Endothelial cell of umbilical vein (primary cell): ENCODE data around the gene LTBP2. TPM values are rescaled to one million over a fixed set of nuclear protein-coding genes. Genes with fewer than 3 reads are reported as not detected.
A peak's percentile ranks its signal among the peaks of the same experiment; 100 is the strongest.

Experiments used
- BruUV-seq: library from RNA; stranded (reverse); fragments of 400-500 nt; replicated peaks from 2 replicates; lab custom pipeline; 2021; lab: Mats Ljungman, UMichigan
- CTCF ChIA-PET: fragments of 300-600, 350-600 bp; sonication (Branson Sonifier 250); formaldehyde crosslinking; loops from one replicate; lab custom pipeline; 2021; ENCODE audit warnings: antibody characterized with exemption, inconsistent platforms; lab: Charles Lee
- POLR2A ChIA-PET: fragments of 300-600, 350-600 bp; sonication (Branson Sonifier 250); formaldehyde crosslinking; loops from one replicate; lab custom pipeline; 2021; ENCODE audit warnings: antibody characterized with exemption, inconsistent platforms; lab: Charles Lee
- DNase-seq: peaks from one replicate; pipeline ENCODE4 v3.0.0-alpha.2; 2011; ENCODE audit warnings: low read depth, low spot score
- FAIRE-seq: peaks from 2 replicates; lab custom pipeline; 2011; peaks lifted over from hg19 to GRCh38; lab: Jason Lieb, UNC
- H2AFZ ChIP-seq: 2 replicates; pipeline ENCODE4 v1.6.0; 2012; ENCODE audit warnings: low read depth, low read length, control low read depth, inconsistent platforms
- H3K27ac ChIP-seq: 2 replicates; pipeline ENCODE4 v1.5.1; 2011; ENCODE audit warnings: low read depth, mild to moderate bottlenecking, control low read depth, low read length, moderate library complexity; ENCODE audit not compliant: insufficient read depth
- H3K27me3 ChIP-seq, 2 experiments: 2 replicates each; pipeline versions ENCODE4 v1.6.0 to v1.6.1; 2011; ENCODE audit warnings: low read length in 2 of 2, mixed read lengths in 1 of 2; ENCODE audit not compliant: control insufficient read depth in 2 of 2, insufficient read depth in 2 of 2
- H3K36me3 ChIP-seq, 2 experiments: 2 replicates in 1 of 2; 3 replicates in 1 of 2; pipeline ENCODE4 v1.5.1; 2011; ENCODE audit warnings: low read length in 2 of 2, mild to moderate bottlenecking in 1 of 2, moderate library complexity in 1 of 2; ENCODE audit not compliant: control insufficient read depth in 2 of 2, insufficient read depth in 2 of 2; ENCODE audit errors: extremely low read depth in 1 of 2
- H3K4me1 ChIP-seq: 3 replicates; pipeline ENCODE4 v1.5.1; 2011; ENCODE audit warnings: mild to moderate bottlenecking, low read length; ENCODE audit not compliant: control insufficient read depth, insufficient read depth; ENCODE audit errors: extremely low read depth
- H3K4me2 ChIP-seq: 2 replicates; pipeline ENCODE4 v1.6.1; 2011; ENCODE audit warnings: low read length, control low read depth, mixed read lengths; ENCODE audit not compliant: insufficient read depth
- H3K4me3 ChIP-seq, 3 experiments: fragments of 200-600 bp in 1 of 3; sonication (generic), shearing (Covaris generic) in 1 of 3; replicated peaks in 1 of 3; 2 replicates each; pipeline ENCODE4 v1.5.1; 2011 to 2016; ENCODE audit warnings: control low read depth in 3 of 3, low read length in 3 of 3, mild to moderate bottlenecking in 2 of 3, inconsistent platforms in 1 of 3, low read depth in 1 of 3, moderate library complexity in 1 of 3; ENCODE audit not compliant: insufficient read depth in 1 of 3
- H3K79me2 ChIP-seq: 2 replicates; pipeline ENCODE4 v1.6.0; 2012; ENCODE audit warnings: low read length, inconsistent platforms; ENCODE audit not compliant: control insufficient read depth, insufficient read depth
- H3K9ac ChIP-seq: replicated peaks from 2 replicates; pipeline ENCODE3; 2011; ENCODE audit warnings: low read length, control low read depth; ENCODE audit not compliant: insufficient read depth; ENCODE audit errors: extremely low read depth
- H3K9me1 ChIP-seq: replicated peaks from 3 replicates; pipeline ENCODE4 v1.6.0; 2011; ENCODE audit warnings: mild to moderate bottlenecking, low read length; ENCODE audit not compliant: control insufficient read depth, insufficient read depth; ENCODE audit errors: extremely low read depth
- H3K9me3 ChIP-seq: replicated peaks from 2 replicates; pipeline ENCODE4 v1.5.1; 2012; ENCODE audit warnings: low read length, inconsistent platforms; ENCODE audit not compliant: control insufficient read depth, insufficient read depth
- H4K20me1 ChIP-seq: replicated peaks from 2 replicates; pipeline ENCODE3; 2011; ENCODE audit warnings: mild to moderate bottlenecking, low read length; ENCODE audit not compliant: control insufficient read depth, insufficient read depth; ENCODE audit errors: extremely low read depth
- CTCF ChIP-seq, 2 donors: IDR thresholded peaks; 1 replicate in 1 of 2; 2 replicates in 1 of 2; pipeline ENCODE4 v1.5.1; 2011; ENCODE audit warnings: low read length in 2 of 2, mild to moderate bottlenecking in 2 of 2, moderate library complexity in 2 of 2, control low read depth in 1 of 2, inconsistent platforms in 1 of 2, low read depth in 1 of 2; ENCODE audit not compliant: insufficient read depth in 1 of 2; ENCODE audit errors: extremely low read depth in 1 of 2
- EZH2 ChIP-seq: IDR thresholded peaks from 2 replicates; pipeline ENCODE4 v1.6.1; 2012; ENCODE audit warnings: borderline replicate concordance, low read depth, mild to moderate bottlenecking, moderate library complexity, low read length, inconsistent platforms; ENCODE audit not compliant: severe bottlenecking
- FOS ChIP-seq: IDR thresholded peaks from 2 replicates; pipeline ENCODE4 v1.6.1; 2011; ENCODE audit warnings: mild to moderate bottlenecking, low read length, moderate library complexity, borderline replicate concordance; ENCODE audit not compliant: insufficient read depth
- GATA2 ChIP-seq: IDR thresholded peaks from 2 replicates; pipeline ENCODE4 v1.7.0; 2011; ENCODE audit warnings: low read depth, mild to moderate bottlenecking, moderate library complexity, mixed read lengths, low read length; ENCODE audit not compliant: insufficient read length, insufficient read depth
- JUN ChIP-seq: IDR thresholded peaks from 2 replicates; pipeline ENCODE4 v1.6.1; 2011; ENCODE audit warnings: borderline replicate concordance, low read depth; ENCODE audit not compliant: insufficient read length, insufficient read depth
- MAX ChIP-seq: IDR thresholded peaks from 2 replicates; pipeline ENCODE4 v1.6.1; 2011; ENCODE audit not compliant: insufficient read depth, insufficient read length
- MYC ChIP-seq: IDR thresholded peaks from one replicate; pipeline ENCODE4 v1.6.1; 2011; ENCODE audit warnings: mild to moderate bottlenecking, low read depth, low read length
- POLR2A ChIP-seq: IDR thresholded peaks from 2 replicates; pipeline ENCODE4 v1.6.1; 2012; ENCODE audit warnings: low read depth, mild to moderate bottlenecking, control low read depth, low read length
- POLR2AphosphoS5 ChIP-seq: IDR thresholded peaks from 2 replicates; pipeline ENCODE4 v1.6.1; 2012; ENCODE audit warnings: low read depth, mild to moderate bottlenecking, control low read depth, low read length, moderate library complexity; ENCODE audit not compliant: insufficient read depth
- dilution Hi-C: fragments of 300-500 bp; cut with MboI; formaldehyde crosslinking; loops from one replicate; pipeline ENCODE4 v1.15.0; 2019; ENCODE audit warnings: low sequenced_read_pairs; ENCODE audit not compliant: extremely low pct_ligation_motif_present
- intact Hi-C: fragments of 100-400 bp; cut with micrococcal nuclease; formaldehyde crosslinking; loops from one replicate; pipeline ENCODE4 v1.10.0; 2022
- polyA plus RNA-seq, 4 experiments: library from polyadenylated mRNA; depleted of rRNA in 3 of 4; stranded (reverse) in 3 of 4; unstranded in 1 of 4; fragments of >200 nt; gene quantifications; 2 replicates each; pipeline versions ENCODE4 v1.2.1 to v1.2.3, GENCODE V29; 2011 to 2012; ENCODE audit warnings: missing spikeins in 1 of 4
- total RNA-seq: library from RNA; stranded (reverse); gene quantifications from 2 replicates; pipeline ENCODE4 v1.2.3, GENCODE V29; 2021

The LTBP2 gene
- total and polyA plus RNA-seq, 2 donors (not counting 3 experiments of a cell fraction or from before 2014, with no cell fraction given) = 209 to 268 TPM

GRCh38 chr14:74610199-74610865, 1.7 kb downstream of the LTBP2 start:
- dilution Hi-C loops (no loop called here), intact Hi-C loops (no loop called here)
- no TSS peak for BruUV-seq
- FAIRE-seq = no peak
- peak overlapping the region; percentile 79 for H3K9ac ChIP-seq
- no peaks in the 10 kb centered on the region for H3K9me1 ChIP-seq
- H3K4me2 ChIP-seq = peak overlapping the region; percentile 76
- no peaks in the 10 kb centered on the region for H3K27me3 ChIP-seq
- no peaks in the 10 kb centered on the region for H4K20me1 ChIP-seq
- peak overlapping the region; percentile 52 for H3K27ac ChIP-seq
- peak overlapping the region; percentile 81 to 88 (median 88) for H3K4me3 ChIP-seq
- TF ChIP-seq POLR2AphosphoS5 (peak; percentile 41), MYC (no peak), POLR2A (peak; percentile 45)
- no peaks in the 10 kb centered on the region for H3K9me3 ChIP-seq
- peak; percentile 30 for DNase-seq
- H2AFZ ChIP-seq = no peak overlapping the region
- POLR2A ChIA-PET = no interaction called here
- CTCF ChIA-PET = interaction anchor here (1.1 to 6.2 kb wide), 21 partner anchors 11 to 296 kb away, joined by 3 to 202 read pairs (median 10); partner anchors contain the start of genes ISCA2, NPC2 and YLPM1
- peaks cover 84% of the 10 kb centered on the region for H3K79me2 ChIP-seq
- H3K4me1 ChIP-seq = peaks cover 45% of the 10 kb centered on the region
- no peaks in the 10 kb centered on the region for H3K36me3 ChIP-seq

GRCh38 chr14:74609721-74610120, 2.3 kb downstream of the LTBP2 start:
- no peaks in the 10 kb centered on the region for H4K20me1 ChIP-seq
- H3K27me3 ChIP-seq = no peaks in the 10 kb centered on the region
- ChIA-PET POLR2A (no interaction called here), CTCF (interaction anchor here (1.0 to 6.2 kb wide), 36 partner anchors 12 to 296 kb away, joined by 3 to 202 read pairs (median 6); partner anchors contain the start of gene YLPM1)
- peaks cover 39% of the 10 kb centered on the region for H3K4me1 ChIP-seq
- H3K27ac ChIP-seq = no peak overlapping the region
- peaks cover 87% of the 10 kb centered on the region for H3K79me2 ChIP-seq
- intact Hi-C loops (loop anchor here (1.0 to 5.0 kb wide), 6 partner anchors 104 to 298 kb away; partner anchors contain the start of genes AREL1, DLST and FCF1), dilution Hi-C loops (no loop called here)
- H3K9me3 ChIP-seq = no peaks in the 10 kb centered on the region
- H3K4me3 ChIP-seq = peak overlapping the region; percentile 81 to 88 (median 88)
- H3K36me3 ChIP-seq = peaks cover 0 to 2% of the 10 kb centered on the region in 2 experiments
- no TSS peak for BruUV-seq
- peak overlapping the region; percentile 79 for H3K9ac ChIP-seq
- FAIRE-seq (peak; percentile 81), DNase-seq (peak; percentile 52)
- no peak for TF ChIP-seq FOS
- TF ChIP-seq CTCF (IDR thresholded peaks at IDR 0.05; ENCODE audit: extremely low read depth in 1 of 2, insufficient read depth in 1 of 2, low read depth in 1 of 2, low read length in 2 of 2) = no peak
- no peak for TF ChIP-seq EZH2
- no peak for TF ChIP-seq POLR2AphosphoS5
- TF ChIP-seq MYC = no peak
- no peak for TF ChIP-seq JUN
- TF ChIP-seq GATA2 = no peak
- no peak for TF ChIP-seq POLR2A
- no peak for TF ChIP-seq MAX
- peak overlapping the region; percentile 76 for H3K4me2 ChIP-seq
- no peak overlapping the region for H2AFZ ChIP-seq
- no peaks in the 10 kb centered on the region for H3K9me1 ChIP-seq
